ENCODE results near the gene QRICH2.
A peak's percentile ranks its signal among the peaks of the same experiment; 100 is the strongest.

DNA sequence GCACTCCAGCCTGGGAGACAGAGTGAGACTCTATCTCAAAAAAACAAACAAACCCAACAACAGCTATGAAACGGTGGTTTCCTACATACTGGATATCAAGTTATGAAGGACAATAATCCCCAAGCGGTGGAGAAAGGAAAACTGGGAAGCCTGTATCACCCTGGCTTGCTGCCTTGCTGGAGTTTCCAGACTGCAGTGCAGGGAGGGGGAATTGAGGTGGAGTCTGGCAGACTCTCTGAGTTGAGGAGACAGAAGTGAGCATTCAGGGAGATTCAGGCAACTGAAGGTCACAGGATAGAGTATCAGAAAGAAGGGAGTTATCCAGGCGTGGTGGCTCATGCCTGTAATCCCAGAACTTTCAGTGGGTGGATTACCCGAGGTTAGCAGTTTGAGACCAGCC, 11.9 kb downstream of the QRICH2 start:
- TF ChIP-seq POLR2A (IDR thresholded peaks at IDR 0.05) (no peak), POLR2AphosphoS5 (IDR thresholded peaks at IDR 0.05) (no peak)
- TF ChIP-seq, protein P1, sequence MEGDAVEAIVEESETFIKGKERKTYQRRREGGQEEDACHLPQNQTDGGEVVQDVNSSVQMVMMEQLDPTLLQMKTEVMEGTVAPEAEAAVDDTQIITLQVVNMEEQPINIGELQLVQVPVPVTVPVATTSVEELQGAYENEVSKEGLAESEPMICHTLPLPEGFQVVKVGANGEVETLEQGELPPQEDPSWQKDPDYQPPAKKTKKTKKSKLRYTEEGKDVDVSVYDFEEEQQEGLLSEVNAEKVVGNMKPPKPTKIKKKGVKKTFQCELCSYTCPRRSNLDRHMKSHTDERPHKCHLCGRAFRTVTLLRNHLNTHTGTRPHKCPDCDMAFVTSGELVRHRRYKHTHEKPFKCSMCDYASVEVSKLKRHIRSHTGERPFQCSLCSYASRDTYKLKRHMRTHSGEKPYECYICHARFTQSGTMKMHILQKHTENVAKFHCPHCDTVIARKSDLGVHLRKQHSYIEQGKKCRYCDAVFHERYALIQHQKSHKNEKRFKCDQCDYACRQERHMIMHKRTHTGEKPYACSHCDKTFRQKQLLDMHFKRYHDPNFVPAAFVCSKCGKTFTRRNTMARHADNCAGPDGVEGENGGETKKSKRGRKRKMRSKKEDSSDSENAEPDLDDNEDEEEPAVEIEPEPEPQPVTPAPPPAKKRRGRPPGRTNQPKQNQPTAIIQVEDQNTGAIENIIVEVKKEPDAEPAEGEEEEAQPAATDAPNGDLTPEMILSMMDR (IDR thresholded peaks at IDR 0.05), result peak in 1 of 5 experiments; percentile 5
